GM18909 (cell line): ENCODE measurements around the gene MRPL36.

Experiments used
- ATAC-seq: cut with Tn5 transposase; IDR thresholded peaks from one replicate; pipeline ENCODE4 v1.9.1; 2021; ENCODE audit warnings: mild to moderate bottlenecking; ENCODE audit not compliant: unreplicated experiment, poor library complexity

The MRPL36 gene

GRCh38 chr5:1833264-1834021 is 33.8 kb upstream of the MRPL36 start:
- no peak for ATAC-seq

- ATAC-seq: no peak
Observed at GRCh38 chr5:1832511-1833250, 33.0 kb upstream of the MRPL36 start.

DNA sequence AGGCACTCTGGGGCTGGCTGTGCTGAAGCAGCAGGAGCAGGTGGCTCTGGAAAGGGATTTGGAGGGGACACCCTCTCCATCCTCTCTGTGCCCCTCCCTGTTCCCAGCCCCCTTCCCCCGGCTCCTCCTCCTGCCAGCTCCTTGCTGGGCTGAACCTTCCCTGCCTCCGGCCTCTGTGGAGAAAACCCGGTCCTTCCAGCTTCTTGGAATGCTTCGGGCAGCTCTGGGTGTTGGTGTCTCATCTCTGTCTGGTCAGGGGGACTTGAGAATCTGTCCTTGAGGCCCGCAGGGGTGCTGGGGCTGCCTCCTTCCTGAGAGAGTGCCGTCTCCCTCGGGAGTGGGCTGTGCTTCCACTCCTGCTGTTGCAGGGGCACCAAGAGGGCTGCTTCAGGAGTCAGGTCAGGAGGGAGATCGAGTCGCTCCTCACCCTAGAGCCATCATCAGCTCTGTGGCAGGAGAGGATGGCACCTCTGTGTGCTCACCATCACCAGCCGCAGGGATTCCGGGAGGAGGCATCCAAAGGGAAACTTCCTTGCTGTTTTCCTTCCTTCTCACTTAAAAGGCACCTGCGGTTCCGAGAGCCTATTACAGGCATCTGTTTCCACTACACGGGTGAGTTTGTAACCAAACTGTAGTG is 32.2 kb upstream of the MRPL36 start:
- ATAC-seq: no peak

- ATAC-seq: no peak
Observed at GRCh38 chr5:1831257-1831656, 31.6 kb upstream of the MRPL36 start.

- ATAC-seq: no peak
Observed at GRCh38 chr5:1830571-1831228, 31.1 kb upstream of the MRPL36 start.

DNA sequence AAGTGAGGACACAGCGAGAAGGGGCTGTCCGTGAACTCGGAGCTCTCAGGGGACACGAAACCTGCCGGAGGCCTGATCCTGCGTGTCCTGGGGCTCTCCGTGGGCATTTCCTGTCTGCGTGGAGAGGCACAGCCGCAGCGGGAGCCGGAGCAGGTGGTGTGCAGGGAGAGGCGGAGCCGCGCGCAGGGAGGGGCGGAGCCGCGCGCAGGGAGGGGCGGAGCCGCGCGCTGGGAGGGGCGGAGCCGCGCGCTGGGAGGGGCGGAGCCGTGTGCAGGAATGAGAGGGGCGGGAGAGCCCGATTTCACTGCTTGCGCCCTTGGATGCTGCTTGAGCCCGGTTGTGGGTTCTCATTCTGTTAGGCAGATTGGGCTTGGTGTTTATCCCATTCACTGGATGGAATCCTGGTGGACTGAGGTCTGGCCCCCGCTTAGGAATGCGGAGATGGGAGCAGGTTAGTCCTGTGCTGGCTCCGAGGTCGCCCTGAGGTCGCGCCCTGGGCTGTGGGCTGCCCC is 28.3 kb upstream of the MRPL36 start:
- no peak for ATAC-seq

GRCh38 chr5:1827025-1827885 is 27.6 kb upstream of the MRPL36 start:
- ATAC-seq: no peak

- ATAC-seq: no peak
Observed at GRCh38 chr5:1826235-1826980, 26.8 kb upstream of the MRPL36 start.

- ATAC-seq: no peak
Observed at GRCh38 chr5:1824903-1825841, 25.5 kb upstream of the MRPL36 start.

- ATAC-seq: no peak
Observed at GRCh38 chr5:1824109-1824821, 24.6 kb upstream of the MRPL36 start.

GRCh38 chr5:1823381-1824034 is 23.9 kb upstream of the MRPL36 start:
- ATAC-seq: no peak

- ATAC-seq: no peak
Observed at GRCh38 chr5:1821862-1822261, 22.2 kb upstream of the MRPL36 start.

GRCh38 chr5:1820926-1821325 is 21.3 kb upstream of the MRPL36 start:
- no peak for ATAC-seq

GRCh38 chr5:1820381-1820780 is 20.7 kb upstream of the MRPL36 start:
- no peak for ATAC-seq

- no peak for ATAC-seq
Observed at GRCh38 chr5:1819458-1819857, 19.8 kb upstream of the MRPL36 start.

DNA sequence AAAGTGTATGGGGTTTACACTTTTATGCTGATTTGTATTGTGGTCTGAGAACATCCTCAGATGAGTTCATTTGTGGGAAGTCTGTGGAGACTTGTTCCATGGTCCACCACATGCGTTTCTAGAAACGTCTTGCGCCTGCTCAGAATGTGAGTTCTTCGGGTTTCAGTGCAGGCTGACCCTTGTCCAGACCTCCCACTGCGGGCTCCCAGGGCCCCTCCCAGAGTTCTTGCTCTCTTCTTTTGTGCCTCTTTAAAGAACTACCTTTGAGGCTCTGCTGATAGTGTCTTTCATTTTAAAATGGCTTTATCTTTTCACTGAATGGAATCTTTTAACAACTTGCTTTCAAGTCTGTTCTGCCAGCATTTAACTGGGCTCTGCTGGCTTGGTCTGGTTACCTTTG is 19.1 kb upstream of the MRPL36 start:
- no peak for ATAC-seq
